VCaP (cell line): ENCODE data around the gene GTF2H1.
A peak's percentile ranks its signal among the peaks of the same experiment; 100 is the strongest.
"Not testable (repeated sequence)": the region's sequence is repeated elsewhere in the genome, so short reads cannot be mapped to it uniquely, and the experiment has no call there.

Experiments used
- H3K27ac ChIP-seq: fragments of 450-650 bp; 2 replicates; pipeline ENCODE4 v1.5.1; 2017
- CTCF ChIP-seq: fragments of 450-650 bp; conservative IDR thresholded peaks from 2 replicates; pipeline ENCODE4 v1.5.1; 2017; ENCODE audit warnings: mild to moderate bottlenecking, moderate library complexity

The GTF2H1 gene

GRCh38 chr11:18394275-18394927 lies 72.0 kb downstream of the GTF2H1 start, which contains the start of gene LDHA:
LDHA (plus strand) TSS chr11:18394563; CDS start chr11:18396843, 2,280 bp downstream.
- no peak for TF ChIP-seq CTCF
- H3K27ac ChIP-seq, result peak within 1 kb of the TSS; percentile 94

- H3K27ac ChIP-seq, result peak overlapping the region; percentile 94
- TF ChIP-seq CTCF, result no peak
Observed at GRCh38 chr11:18394928-18395734, 72.8 kb downstream of the GTF2H1 start.

- peak overlapping the region; percentile 94 for H3K27ac ChIP-seq
- TF ChIP-seq CTCF, result no peak
Observed at GRCh38 chr11:18395735-18396504, 73.6 kb downstream of the GTF2H1 start.

- H3K27ac ChIP-seq, result no peak overlapping the region
- no peak for TF ChIP-seq CTCF
Observed at GRCh38 chr11:18397921-18398320, 75.6 kb downstream of the GTF2H1 start.

GRCh38 chr11:18401077-18401476 lies 78.7 kb downstream of the GTF2H1 start:
- not testable (repeated sequence) for H3K27ac ChIP-seq

- no peak for TF ChIP-seq CTCF
- no peak overlapping the region for H3K27ac ChIP-seq
Observed at GRCh38 chr11:18404062-18404461, 81.7 kb downstream of the GTF2H1 start.

- peak overlapping the region; percentile 9; the same call in 1 of the 2 replicates for H3K27ac ChIP-seq
Observed at GRCh38 chr11:18407400-18407799, 85.0 kb downstream of the GTF2H1 start.

GRCh38 chr11:18408558-18409291 lies 86.4 kb downstream of the GTF2H1 start:
- H3K27ac ChIP-seq, result no peak overlapping the region
- no peak for TF ChIP-seq CTCF
